Measurements from ENCODE around the gene B9D1. TPM values are rescaled to one million over a fixed set of nuclear protein-coding genes. Genes with fewer than 3 reads are reported as not detected.

B9D1 gene
- polyA plus RNA-seq, 3 donors, result 1.0 TPM; not detected in 2

DNA sequence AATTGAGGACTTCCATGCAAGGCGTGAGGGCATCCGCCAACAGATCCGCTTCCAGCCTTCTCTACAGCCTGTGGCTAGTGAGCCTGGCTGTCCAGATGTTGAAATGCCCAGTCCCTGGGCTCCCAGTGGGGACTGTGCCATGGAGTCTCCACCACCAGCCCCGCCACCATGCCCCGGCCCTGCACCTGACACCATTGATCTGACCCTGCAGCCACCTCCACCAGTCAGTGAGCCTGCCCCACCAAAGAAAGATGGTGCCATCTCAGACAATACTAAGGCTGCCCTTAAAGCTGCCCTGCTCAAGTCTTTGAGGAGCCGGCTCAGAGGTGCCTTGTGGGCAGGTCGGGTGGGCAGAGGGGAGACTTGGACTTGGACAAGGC is 18.8 kb upstream of the B9D1 start:
- no peak overlapping the region for H3K4me3 ChIP-seq (replicated peaks in 1 of 3; ENCODE audit: low read depth in 2 of 3, low read length in 3 of 3)
- no peak overlapping the region for H3K4me2 ChIP-seq (replicated peaks; ENCODE audit: extremely low read depth, low read length, poor library complexity, severe bottlenecking)
- no peak overlapping the region for H3K9ac ChIP-seq (ENCODE audit: insufficient read depth, low read length, poor library complexity, severe bottlenecking)
- H3K36me3 ChIP-seq (replicated peaks in 1 of 2; ENCODE audit: control insufficient read depth in 1 of 2, insufficient read depth in 2 of 2, low read length in 2 of 2), result peaks cover 49 to 55% of the 10 kb centered on the region in 2 donors
- Mint-ChIP-seq H3K27me3 (ENCODE audit: low read depth in 3 of 3) (peaks cover 2 to 5% (median 3%) of the 10 kb centered on the region in 3 donors), H3K4me3 (no peak overlapping the region), H3K9me3 (peaks cover 0 to 2% (median 0%) of the 10 kb centered on the region in 7 donors), H3K27ac (peak overlapping the region in 1 of 7 donors; percentile 10), H3K36me3 (peaks cover 57 to 64% of the 10 kb centered on the region in 2 donors), H3K4me1 (peaks cover 45% of the 10 kb centered on the region)
- H3K27me3 ChIP-seq (ENCODE audit: control insufficient read depth in 2 of 2, insufficient read depth in 2 of 2, low read length in 2 of 2), result no peaks in the 10 kb centered on the region
- H3K27ac ChIP-seq (ENCODE audit: low read depth in 1 of 2, low read length in 2 of 2), result no peak overlapping the region
- WGBS (ENCODE audit: insufficient coverage), result 100% methylated on average over 7 of the region's 7 CpGs
- DNase-seq, result no peak
- no peak overlapping the region for H2AFZ ChIP-seq (ENCODE audit: insufficient read depth, low read depth, low read length, poor library complexity, severe bottlenecking)
- intact Hi-C loops (cut with micrococcal nuclease), result loop anchor here in 1 of 2 donors (5.0 kb wide), 1 partner anchor 36 kb away; no protein-coding TSS in a partner anchor
- H3K79me2 ChIP-seq (ENCODE audit: insufficient read depth, low read length), result peaks cover 41% of the 10 kb centered on the region
- H3K9me3 ChIP-seq (replicated peaks in 1 of 2; ENCODE audit: control insufficient read depth in 1 of 2, insufficient read depth in 1 of 2, low read length in 2 of 2), result no peaks in the 10 kb centered on the region
- H3K4me1 ChIP-seq (ENCODE audit: control insufficient read depth in 1 of 2, insufficient read depth in 2 of 2, low read length in 2 of 2), result peaks cover 47 to 54% of the 10 kb centered on the region in 2 donors
- H4K20me1 ChIP-seq (ENCODE audit: insufficient read depth, low read length), result no peaks in the 10 kb centered on the region
- TF ChIP-seq, protein P1, sequence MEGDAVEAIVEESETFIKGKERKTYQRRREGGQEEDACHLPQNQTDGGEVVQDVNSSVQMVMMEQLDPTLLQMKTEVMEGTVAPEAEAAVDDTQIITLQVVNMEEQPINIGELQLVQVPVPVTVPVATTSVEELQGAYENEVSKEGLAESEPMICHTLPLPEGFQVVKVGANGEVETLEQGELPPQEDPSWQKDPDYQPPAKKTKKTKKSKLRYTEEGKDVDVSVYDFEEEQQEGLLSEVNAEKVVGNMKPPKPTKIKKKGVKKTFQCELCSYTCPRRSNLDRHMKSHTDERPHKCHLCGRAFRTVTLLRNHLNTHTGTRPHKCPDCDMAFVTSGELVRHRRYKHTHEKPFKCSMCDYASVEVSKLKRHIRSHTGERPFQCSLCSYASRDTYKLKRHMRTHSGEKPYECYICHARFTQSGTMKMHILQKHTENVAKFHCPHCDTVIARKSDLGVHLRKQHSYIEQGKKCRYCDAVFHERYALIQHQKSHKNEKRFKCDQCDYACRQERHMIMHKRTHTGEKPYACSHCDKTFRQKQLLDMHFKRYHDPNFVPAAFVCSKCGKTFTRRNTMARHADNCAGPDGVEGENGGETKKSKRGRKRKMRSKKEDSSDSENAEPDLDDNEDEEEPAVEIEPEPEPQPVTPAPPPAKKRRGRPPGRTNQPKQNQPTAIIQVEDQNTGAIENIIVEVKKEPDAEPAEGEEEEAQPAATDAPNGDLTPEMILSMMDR (IDR thresholded peaks at IDR 0.05), result no peak

DNA sequence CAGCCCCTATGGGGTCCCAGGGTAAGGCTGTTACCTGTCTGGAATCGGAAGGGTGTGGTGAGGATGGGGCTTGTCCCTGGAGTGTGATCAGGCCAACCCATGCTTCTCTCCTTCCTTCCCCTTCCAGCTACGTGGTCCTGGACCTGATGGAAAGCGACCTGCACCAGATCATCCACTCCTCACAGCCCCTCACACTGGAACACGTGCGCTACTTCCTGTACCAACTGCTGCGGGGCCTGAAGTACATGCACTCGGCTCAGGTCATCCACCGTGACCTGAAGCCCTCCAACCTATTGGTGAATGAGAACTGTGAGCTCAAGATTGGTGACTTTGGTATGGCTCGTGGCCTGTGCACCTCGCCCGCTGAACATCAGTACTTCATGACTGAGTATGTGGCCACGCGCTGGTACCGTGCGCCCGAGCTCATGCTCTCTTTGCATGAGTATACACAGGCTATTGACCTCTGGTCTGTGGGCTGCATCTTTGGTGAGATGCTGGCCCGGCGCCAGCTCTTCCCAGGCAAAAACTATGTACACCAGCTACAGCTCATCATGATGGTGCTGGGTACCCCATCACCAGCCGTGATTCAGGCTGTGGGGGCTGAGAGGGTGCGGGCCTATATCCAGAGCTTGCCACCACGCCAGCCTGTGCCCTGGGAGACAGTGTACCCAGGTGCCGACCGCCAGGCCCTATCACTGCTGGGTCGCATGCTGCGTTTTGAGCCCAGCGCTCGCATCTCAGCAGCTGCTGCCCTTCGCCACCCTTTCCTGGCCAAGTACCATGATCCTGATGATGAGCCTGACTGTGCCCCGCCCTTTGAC is 18.2 kb upstream of the B9D1 start:
- H3K36me3 Mint-ChIP-seq, result peaks cover 57 to 64% of the 10 kb centered on the region in 2 donors
- H3K4me1 ChIP-seq (ENCODE audit: control insufficient read depth in 1 of 2, insufficient read depth in 2 of 2, low read length in 2 of 2), result peaks cover 40 to 47% of the 10 kb centered on the region in 2 donors
- no peaks in the 10 kb centered on the region for H3K27me3 ChIP-seq (ENCODE audit: control insufficient read depth in 2 of 2, insufficient read depth in 2 of 2, low read length in 2 of 2)
- peak overlapping the region in 1 of 7 donors; percentile 13 for H3K27ac Mint-ChIP-seq
- no peak overlapping the region for H3K4me2 ChIP-seq (replicated peaks; ENCODE audit: extremely low read depth, low read length, poor library complexity, severe bottlenecking)
- peaks cover 41% of the 10 kb centered on the region for H3K79me2 ChIP-seq (ENCODE audit: insufficient read depth, low read length)
- 98% methylated on average over 27 of the region's 29 CpGs for WGBS (ENCODE audit: insufficient coverage)
- H3K4me3 ChIP-seq (replicated peaks in 1 of 3; ENCODE audit: low read depth in 2 of 3, low read length in 3 of 3), result no peak overlapping the region
- H3K9me3 Mint-ChIP-seq, result peaks cover 0 to 2% (median 0%) of the 10 kb centered on the region in 7 donors
- DNase-seq, result no peak
- H4K20me1 ChIP-seq (ENCODE audit: insufficient read depth, low read length), result no peaks in the 10 kb centered on the region
- H3K36me3 ChIP-seq (replicated peaks in 1 of 2; ENCODE audit: control insufficient read depth in 1 of 2, insufficient read depth in 2 of 2, low read length in 2 of 2), result peaks cover 49 to 55% of the 10 kb centered on the region in 2 donors
- H3K27me3 Mint-ChIP-seq (ENCODE audit: low read depth in 3 of 3), result peaks cover 2 to 5% (median 3%) of the 10 kb centered on the region in 3 donors
- intact Hi-C loops (cut with micrococcal nuclease), result loop anchor here in 1 of 2 donors (5.0 kb wide), 1 partner anchor 37 kb away; no protein-coding TSS in a partner anchor
- no peak overlapping the region for H3K9ac ChIP-seq (ENCODE audit: insufficient read depth, low read length, poor library complexity, severe bottlenecking)
- TF ChIP-seq, protein P1 (IDR thresholded peaks at IDR 0.05), result no peak
- H3K9me3 ChIP-seq (replicated peaks in 1 of 2; ENCODE audit: control insufficient read depth in 1 of 2, insufficient read depth in 1 of 2, low read length in 2 of 2), result no peaks in the 10 kb centered on the region
- H3K27ac ChIP-seq (ENCODE audit: low read depth in 1 of 2, low read length in 2 of 2), result no peak overlapping the region
- H3K4me3 Mint-ChIP-seq, result no peak overlapping the region
- H2AFZ ChIP-seq (ENCODE audit: insufficient read depth, low read depth, low read length, poor library complexity, severe bottlenecking), result no peak overlapping the region
- H3K4me1 Mint-ChIP-seq, result peaks cover 38% of the 10 kb centered on the region
